Neural cell (in vitro differentiated cells): Measurements from ENCODE around the gene ATG7.

Experiments
- CTCF ChIP-seq: fragments of 450-650 bp; IDR thresholded peaks from 2 replicates; pipeline ENCODE4 v1.5.1; 2014; ENCODE audit warnings: antibody characterized with exemption, mild to moderate bottlenecking, moderate library complexity; ENCODE audit not compliant: poor library complexity, severe bottlenecking
- EP300 ChIP-seq: fragments of 450-650 bp; conservative IDR thresholded peaks from 2 replicates; pipeline ENCODE4 v1.6.1; 2014; ENCODE audit warnings: antibody characterized with exemption, mild to moderate bottlenecking, moderate library complexity; ENCODE audit not compliant: poor library complexity, severe bottlenecking
- RAD21 ChIP-seq: fragments of 450-650 bp; conservative IDR thresholded peaks from 2 replicates; pipeline ENCODE4 v1.6.1; 2014; ENCODE audit warnings: antibody characterized with exemption, mild to moderate bottlenecking, moderate library complexity
- TAF1 ChIP-seq: IDR thresholded peaks from 2 replicates; pipeline ENCODE4 v1.6.1; 2012; ENCODE audit warnings: low read depth

GRCh38 chr3:11300970-11301369 lies 28.8 kb downstream of the ATG7 start:
- TF ChIP-seq CTCF (no peak), TAF1 (no peak), EP300 (no peak), RAD21 (no peak)
